HepG2 (cell line): ENCODE results near the gene OAS3. TPM values are rescaled to one million over a fixed set of nuclear protein-coding genes. Genes with fewer than 3 reads are reported as not detected.

Source experiments
- FOXA1 ChIP-seq, 2 experiments: fragments of 450-650 bp in 1 of 2; sonication (generic) in 1 of 2; formaldehyde crosslinking in 1 of 2; IDR thresholded peaks; 2 replicates each; pipeline versions ENCODE4 v1.4.0 to v1.6.1; 2016 to 2020; ENCODE audit warnings: missing genetic modification reagents in 1 of 2
- GFI1 ChIP-seq: sonication (generic); formaldehyde crosslinking; IDR thresholded peaks from 2 replicates; pipeline ENCODE4 v1.5.0; 2020; ENCODE audit warnings: missing genetic modification reagents, mild to moderate bottlenecking, borderline replicate concordance
- HMG20B ChIP-seq: conservative IDR thresholded peaks from 2 replicates; pipeline ENCODE4 v1.6.1; 2016; ENCODE audit warnings: missing genetic modification reagents, missing compliant biosample characterization
- HOMEZ ChIP-seq: IDR thresholded peaks from 2 replicates; pipeline ENCODE4 v1.6.1; 2016; ENCODE audit warnings: low read depth
- HOXA5 ChIP-seq: sonication (generic); formaldehyde crosslinking; IDR thresholded peaks from 2 replicates; pipeline ENCODE4 v1.4.0; 2020; ENCODE audit warnings: missing genetic modification reagents
- MBD4 ChIP-seq: IDR thresholded peaks from 2 replicates; pipeline ENCODE4 v1.6.1; 2012; ENCODE audit warnings: low read length, inconsistent platforms, borderline replicate concordance
- MTA1 ChIP-seq: sonication (generic); formaldehyde crosslinking; IDR thresholded peaks from 2 replicates; pipeline ENCODE4 v1.4.0; 2020; ENCODE audit warnings: missing genetic modification reagents, mild to moderate bottlenecking, borderline replicate concordance
- TGIF2 ChIP-seq: IDR thresholded peaks from 2 replicates; pipeline ENCODE4 v1.6.1; 2016; ENCODE audit warnings: control low read depth, missing compliant biosample characterization
- ZNF207 ChIP-seq: fragments of 450-650 bp; IDR thresholded peaks from 2 replicates; pipeline ENCODE4 v1.6.1; 2016; ENCODE audit warnings: antibody characterized with exemption, borderline replicate concordance
- polyA plus RNA-seq, 8 experiments: library from polyadenylated mRNA; depleted of rRNA in 3 of 8; stranded (reverse) in 7 of 8; unstranded in 1 of 8; fragments of >200 nt; fragmentation: Illumina TruSeq in 4 of 8; extraction: Trizol in 4 of 8; gene quantifications; 2 replicates each; pipeline versions ENCODE4 v1.2.1 to v1.2.3, GENCODE V29; 2011 to 2016; ENCODE audit warnings: low read depth in 4 of 8, missing spikeins in 1 of 8, mixed read lengths in 1 of 8; ENCODE audit not compliant: insufficient read depth in 1 of 8
- total RNA-seq, 5 experiments: library from RNA; depleted of rRNA; stranded (reverse); fragments of >200 nt; fragmentation: Illumina TruSeq; extraction: Trizol; gene quantifications; 2 replicates each; pipeline ENCODE4 v1.2.3, GENCODE V29; 2016; ENCODE audit warnings: low read depth in 1 of 5
- TF ChIP-seq, protein P1 (sequence below): sonication (generic); formaldehyde crosslinking; IDR thresholded peaks from 2 replicates; pipeline ENCODE4 v1.5.0; 2020; ENCODE audit warnings: mild to moderate bottlenecking, missing genetic modification reagents, borderline replicate concordance
- TF ChIP-seq, protein P2 (sequence below): sonication (generic); formaldehyde crosslinking; conservative IDR thresholded peaks from 2 replicates; pipeline ENCODE4 v1.4.0; 2020; ENCODE audit warnings: missing genetic modification reagents
- TF ChIP-seq, protein P3 (sequence below): sonication (generic); formaldehyde crosslinking; IDR thresholded peaks from 2 replicates; pipeline ENCODE4 v1.8.1; 2023; ENCODE audit warnings: mild to moderate bottlenecking, missing genetic modification reagents

OAS3 gene
- total and polyA plus RNA-seq, 2 of the 13 experiments (the other 11 are each of a cell fraction or from before 2014, with no cell fraction given) = 4.8 to 10.5 TPM

GRCh38 chr12:112937741-112938719, at the start of gene OAS3 (continued):
- no peak for TF ChIP-seq FOXA1 (IDR thresholded peaks at IDR 0.05)
- TF ChIP-seq FOXA1 (CRISPR knock-in tag; IDR thresholded peaks at IDR 0.05) = no peak
- TF ChIP-seq MBD4 = no peak
- TF ChIP-seq MTA1 (CRISPR knock-in tag) = peak; percentile 79; the same call in 1 of the 2 replicates
- peak; percentile 43; the same call in 1 of the 2 replicates for TF ChIP-seq TGIF2 (CRISPR knock-in tag)
- TF ChIP-seq HOMEZ = no peak
- TF ChIP-seq HMG20B (CRISPR knock-in tag) = no peak
- no peak for TF ChIP-seq ZNF207
- TF ChIP-seq, protein P1, sequence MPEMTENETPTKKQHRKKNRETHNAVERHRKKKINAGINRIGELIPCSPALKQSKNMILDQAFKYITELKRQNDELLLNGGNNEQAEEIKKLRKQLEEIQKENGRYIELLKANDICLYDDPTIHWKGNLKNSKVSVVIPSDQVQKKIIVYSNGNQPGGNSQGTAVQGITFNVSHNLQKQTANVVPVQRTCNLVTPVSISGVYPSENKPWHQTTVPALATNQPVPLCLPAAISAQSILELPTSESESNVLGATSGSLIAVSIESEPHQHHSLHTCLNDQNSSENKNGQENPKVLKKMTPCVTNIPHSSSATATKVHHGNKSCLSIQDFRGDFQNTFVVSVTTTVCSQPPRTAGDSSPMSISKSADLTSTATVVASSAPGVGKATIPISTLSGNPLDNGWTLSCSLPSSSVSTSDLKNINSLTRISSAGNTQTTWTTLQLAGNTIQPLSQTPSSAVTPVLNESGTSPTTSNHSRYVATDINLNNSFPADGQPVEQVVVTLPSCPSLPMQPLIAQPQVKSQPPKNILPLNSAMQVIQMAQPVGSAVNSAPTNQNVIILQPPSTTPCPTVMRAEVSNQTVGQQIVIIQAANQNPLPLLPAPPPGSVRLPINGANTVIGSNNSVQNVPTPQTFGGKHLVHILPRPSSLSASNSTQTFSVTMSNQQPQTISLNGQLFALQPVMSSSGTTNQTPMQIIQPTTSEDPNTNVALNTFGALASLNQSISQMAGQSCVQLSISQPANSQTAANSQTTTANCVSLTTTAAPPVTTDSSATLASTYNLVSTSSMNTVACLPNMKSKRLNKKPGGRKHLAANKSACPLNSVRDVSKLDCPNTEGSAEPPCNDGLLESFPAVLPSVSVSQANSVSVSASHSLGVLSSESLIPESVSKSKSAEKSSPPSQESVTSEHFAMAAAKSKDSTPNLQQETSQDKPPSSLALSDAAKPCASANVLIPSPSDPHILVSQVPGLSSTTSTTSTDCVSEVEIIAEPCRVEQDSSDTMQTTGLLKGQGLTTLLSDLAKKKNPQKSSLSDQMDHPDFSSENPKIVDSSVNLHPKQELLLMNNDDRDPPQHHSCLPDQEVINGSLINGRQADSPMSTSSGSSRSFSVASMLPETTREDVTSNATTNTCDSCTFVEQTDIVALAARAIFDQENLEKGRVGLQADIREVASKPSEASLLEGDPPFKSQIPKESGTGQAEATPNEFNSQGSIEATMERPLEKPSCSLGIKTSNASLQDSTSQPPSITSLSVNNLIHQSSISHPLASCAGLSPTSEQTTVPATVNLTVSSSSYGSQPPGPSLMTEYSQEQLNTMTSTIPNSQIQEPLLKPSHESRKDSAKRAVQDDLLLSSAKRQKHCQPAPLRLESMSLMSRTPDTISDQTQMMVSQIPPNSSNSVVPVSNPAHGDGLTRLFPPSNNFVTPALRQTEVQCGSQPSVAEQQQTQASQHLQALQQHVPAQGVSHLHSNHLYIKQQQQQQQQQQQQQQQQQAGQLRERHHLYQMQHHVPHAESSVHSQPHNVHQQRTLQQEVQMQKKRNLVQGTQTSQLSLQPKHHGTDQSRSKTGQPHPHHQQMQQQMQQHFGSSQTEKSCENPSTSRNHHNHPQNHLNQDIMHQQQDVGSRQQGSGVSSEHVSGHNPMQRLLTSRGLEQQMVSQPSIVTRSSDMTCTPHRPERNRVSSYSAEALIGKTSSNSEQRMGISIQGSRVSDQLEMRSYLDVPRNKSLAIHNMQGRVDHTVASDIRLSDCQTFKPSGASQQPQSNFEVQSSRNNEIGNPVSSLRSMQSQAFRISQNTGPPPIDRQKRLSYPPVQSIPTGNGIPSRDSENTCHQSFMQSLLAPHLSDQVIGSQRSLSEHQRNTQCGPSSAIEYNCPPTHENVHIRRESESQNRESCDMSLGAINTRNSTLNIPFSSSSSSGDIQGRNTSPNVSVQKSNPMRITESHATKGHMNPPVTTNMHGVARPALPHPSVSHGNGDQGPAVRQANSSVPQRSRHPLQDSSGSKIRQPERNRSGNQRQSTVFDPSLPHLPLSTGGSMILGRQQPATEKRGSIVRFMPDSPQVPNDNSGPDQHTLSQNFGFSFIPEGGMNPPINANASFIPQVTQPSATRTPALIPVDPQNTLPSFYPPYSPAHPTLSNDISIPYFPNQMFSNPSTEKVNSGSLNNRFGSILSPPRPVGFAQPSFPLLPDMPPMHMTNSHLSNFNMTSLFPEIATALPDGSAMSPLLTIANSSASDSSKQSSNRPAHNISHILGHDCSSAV (CRISPR knock-in tag) = no peak
- TF ChIP-seq HOXA5 (CRISPR knock-in tag) = peak; percentile 69; the same call in 1 of the 2 replicates
- TF ChIP-seq, protein P2, sequence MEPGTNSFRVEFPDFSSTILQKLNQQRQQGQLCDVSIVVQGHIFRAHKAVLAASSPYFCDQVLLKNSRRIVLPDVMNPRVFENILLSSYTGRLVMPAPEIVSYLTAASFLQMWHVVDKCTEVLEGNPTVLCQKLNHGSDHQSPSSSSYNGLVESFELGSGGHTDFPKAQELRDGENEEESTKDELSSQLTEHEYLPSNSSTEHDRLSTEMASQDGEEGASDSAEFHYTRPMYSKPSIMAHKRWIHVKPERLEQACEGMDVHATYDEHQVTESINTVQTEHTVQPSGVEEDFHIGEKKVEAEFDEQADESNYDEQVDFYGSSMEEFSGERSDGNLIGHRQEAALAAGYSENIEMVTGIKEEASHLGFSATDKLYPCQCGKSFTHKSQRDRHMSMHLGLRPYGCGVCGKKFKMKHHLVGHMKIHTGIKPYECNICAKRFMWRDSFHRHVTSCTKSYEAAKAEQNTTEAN = no peak
- TF ChIP-seq, protein P3, sequence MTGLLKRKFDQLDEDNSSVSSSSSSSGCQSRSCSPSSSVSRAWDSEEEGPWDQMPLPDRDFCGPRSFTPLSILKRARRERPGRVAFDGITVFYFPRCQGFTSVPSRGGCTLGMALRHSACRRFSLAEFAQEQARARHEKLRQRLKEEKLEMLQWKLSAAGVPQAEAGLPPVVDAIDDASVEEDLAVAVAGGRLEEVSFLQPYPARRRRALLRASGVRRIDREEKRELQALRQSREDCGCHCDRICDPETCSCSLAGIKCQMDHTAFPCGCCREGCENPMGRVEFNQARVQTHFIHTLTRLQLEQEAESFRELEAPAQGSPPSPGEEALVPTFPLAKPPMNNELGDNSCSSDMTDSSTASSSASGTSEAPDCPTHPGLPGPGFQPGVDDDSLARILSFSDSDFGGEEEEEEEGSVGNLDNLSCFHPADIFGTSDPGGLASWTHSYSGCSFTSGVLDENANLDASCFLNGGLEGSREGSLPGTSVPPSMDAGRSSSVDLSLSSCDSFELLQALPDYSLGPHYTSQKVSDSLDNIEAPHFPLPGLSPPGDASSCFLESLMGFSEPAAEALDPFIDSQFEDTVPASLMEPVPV (CRISPR knock-in tag) = no peak
- peak; percentile 13; the same call in 1 of the 2 replicates for TF ChIP-seq GFI1 (CRISPR knock-in tag)
